Karpas-422 (cell line): ENCODE results near the gene RSAD1. TPM values are rescaled to one million over a fixed set of nuclear protein-coding genes. Genes with fewer than 3 reads are reported as not detected.

Experiments
- DNase-seq: peaks from one replicate; pipeline ENCODE4 v3.0.0-alpha.2; 2015
- H2AFZ ChIP-seq: fragments of 200-600 bp; sonication (generic); 2 replicates; pipeline ENCODE4 v1.6.1; 2014; ENCODE audit warnings: antibody characterized with exemption, low read length, mixed read lengths
- H3K27ac ChIP-seq: fragments of 200-600 bp; sonication (generic); 2 replicates; pipeline ENCODE4 v1.5.1; 2014; ENCODE audit warnings: mild to moderate bottlenecking, low read length, moderate library complexity
- H3K27me3 ChIP-seq: fragments of 200-600 bp; sonication (generic); 2 replicates; pipeline ENCODE4 v1.6.1; 2014; ENCODE audit warnings: low read length, mixed read lengths
- H3K36me3 ChIP-seq: fragments of 200-600 bp; sonication (generic); 2 replicates; pipeline ENCODE4 v1.6.1; 2014; ENCODE audit warnings: low read length, mixed read lengths; ENCODE audit not compliant: insufficient read depth
- H3K4me1 ChIP-seq: fragments of 200-600 bp; sonication (generic); 2 replicates; pipeline ENCODE4 v1.6.1; 2014; ENCODE audit warnings: mild to moderate bottlenecking, low read length, mixed read lengths
- H3K4me2 ChIP-seq: fragments of 200-600 bp; sonication (generic); 2 replicates; pipeline ENCODE4 v1.6.1; 2014; ENCODE audit warnings: low read length, low read depth, mild to moderate bottlenecking; ENCODE audit not compliant: poor library complexity, severe bottlenecking
- H3K4me3 ChIP-seq: fragments of 200-600 bp; sonication (generic); 2 replicates; pipeline ENCODE4 v1.5.1; 2014; ENCODE audit warnings: mild to moderate bottlenecking, antibody characterized with exemption, low read length, mixed read lengths
- H3K79me2 ChIP-seq: fragments of 200-600 bp; sonication (generic); 2 replicates; pipeline ENCODE4 v1.6.1; 2014; ENCODE audit warnings: mild to moderate bottlenecking, low read length, mixed read lengths
- H3K9ac ChIP-seq: fragments of 200-600 bp; sonication (generic); 2 replicates; pipeline ENCODE4 v1.6.0; 2014; ENCODE audit warnings: low read length
- H3K9me2 ChIP-seq: fragments of 200-600 bp; sonication (generic), shearing (Covaris generic); replicated peaks from 2 replicates; pipeline ENCODE4 v1.6.0; 2014; ENCODE audit warnings: mild to moderate bottlenecking, low read length, moderate library complexity; ENCODE audit not compliant: insufficient read depth
- H3K9me3 ChIP-seq: fragments of 300-700, 200-600 bp; sonication (generic); 2 replicates; pipeline ENCODE4 v1.6.1; 2014; ENCODE audit warnings: low read length, mixed read lengths
- H4K20me1 ChIP-seq: fragments of 200-600 bp; sonication (generic); 2 replicates; pipeline ENCODE4 v1.6.1; 2014; ENCODE audit warnings: mild to moderate bottlenecking, antibody characterized with exemption, low read length, low read depth; ENCODE audit not compliant: insufficient read depth
- total RNA-seq: library from RNA; depleted of rRNA; stranded (reverse); fragments of >200 nt; shearing (Covaris generic); gene quantifications from 2 replicates; pipeline ENCODE4 v1.2.3, GENCODE V29; 2014; ENCODE audit warnings: low replicate concordance; rRNA removed

RSAD1 gene
- 15.4 and 41.3 TPM in 2 replicates for total RNA-seq

DNA sequence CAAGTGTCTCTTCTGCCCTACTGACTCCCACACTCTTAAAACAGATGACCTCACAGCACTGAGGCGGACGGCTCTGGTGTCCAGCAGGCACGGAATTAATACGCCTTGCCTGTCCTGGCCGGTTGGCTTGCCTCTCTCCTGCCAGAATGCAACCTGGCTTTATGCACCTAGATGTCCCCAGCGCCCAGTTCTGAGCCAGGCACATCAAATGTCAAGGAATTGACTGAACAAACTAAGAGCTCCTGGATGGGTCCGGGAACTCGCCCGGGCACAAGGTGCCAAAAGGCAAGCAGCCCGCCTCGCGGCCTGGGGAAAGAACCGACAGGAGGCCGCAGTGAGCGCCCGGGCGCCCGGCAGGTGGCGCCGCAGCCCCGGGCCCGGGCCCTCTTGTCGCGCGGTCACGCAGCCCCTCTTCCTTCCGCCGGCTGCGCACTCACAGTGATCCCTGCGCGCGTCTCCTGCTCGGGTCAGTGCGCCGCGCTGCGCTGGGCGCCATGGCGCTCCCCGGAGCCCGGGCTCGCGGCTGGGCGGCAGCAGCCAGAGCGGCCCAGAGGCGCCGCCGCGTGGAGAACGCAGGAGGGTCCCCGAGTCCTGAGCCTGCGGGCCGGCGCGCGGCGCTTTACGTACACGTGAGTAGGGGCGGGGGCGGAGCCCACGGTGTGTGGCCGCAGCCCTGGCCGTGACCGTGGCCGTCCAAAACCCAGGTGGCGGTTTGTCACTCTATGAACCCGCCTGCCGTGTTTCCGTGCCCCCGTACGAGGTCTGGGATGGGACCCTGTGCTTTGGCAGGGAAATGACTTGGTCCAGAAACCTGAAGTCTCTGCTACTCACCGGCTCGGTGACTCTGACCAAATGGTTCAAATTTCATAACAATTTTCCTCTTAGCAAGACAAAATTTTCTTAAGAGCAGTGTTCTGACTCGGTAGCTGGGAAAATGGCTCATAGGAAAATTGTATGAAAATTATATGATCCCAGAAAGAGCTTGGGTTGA, at the start of gene RSAD1:
RSAD1 (plus strand) TSS at position 470 of the 991 bp plus-strand sequence; CDS start at position 495, 25 bp downstream.
- Histone ChIP-seq H3K27me3 (no peaks in the 10 kb centered on the region), H3K79me2 (peaks cover 20% of the 10 kb centered on the region), H3K9ac (peak within 1 kb of the TSS; percentile 83), H3K36me3 (peaks cover 9% of the 10 kb centered on the region; the same call in 1 of the 2 replicates), H3K4me2 (peak within 1 kb of the TSS; percentile 87), H3K27ac (peak within 1 kb of the TSS; percentile 77), H3K4me3 (peak within 1 kb of the TSS; percentile 84), H4K20me1 (no peaks in the 10 kb centered on the region), H2AFZ (peak within 1 kb of the TSS; percentile 78), H3K9me3 (no peaks in the 10 kb centered on the region), H3K4me1 (peaks cover 40% of the 10 kb centered on the region), H3K9me2 (no peaks in the 10 kb centered on the region)
- peak; percentile 96 for DNase-seq

DNA sequence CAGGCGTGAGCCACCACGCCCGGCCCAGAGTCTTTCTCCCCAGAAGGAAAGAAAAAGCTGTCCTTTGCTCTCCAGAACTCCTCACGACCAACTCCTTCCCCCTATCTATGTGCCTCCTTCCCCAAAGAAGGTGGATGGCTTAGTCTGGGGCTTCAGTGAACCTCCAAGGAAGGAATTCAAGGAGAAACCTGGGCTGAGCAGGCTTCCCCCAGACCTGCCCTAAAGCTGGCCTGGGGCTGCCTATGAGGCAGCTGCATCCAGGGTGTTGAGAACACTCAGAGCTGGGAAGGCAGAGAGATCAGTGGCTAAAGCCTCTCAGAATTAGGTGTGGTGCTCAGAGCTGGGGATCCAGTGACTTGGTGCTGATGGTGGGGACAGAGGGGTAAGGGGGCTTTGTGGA, 48.9 kb upstream of the RSAD1 start:
- no peak for DNase-seq
- Histone ChIP-seq H4K20me1 (no peaks in the 10 kb centered on the region), H3K36me3 (no peaks in the 10 kb centered on the region), H3K4me2 (no peak overlapping the region), H3K4me3 (no peak overlapping the region), H3K9ac (peak overlapping the region; percentile 16; the same call in 1 of the 2 replicates), H3K9me3 (no peaks in the 10 kb centered on the region), H3K27ac (no peak overlapping the region), H3K27me3 (no peaks in the 10 kb centered on the region), H3K9me2 (no peaks in the 10 kb centered on the region), H3K79me2 (peaks cover 45% of the 10 kb centered on the region), H2AFZ (no peak overlapping the region), H3K4me1 (peaks cover 40% of the 10 kb centered on the region)

DNA sequence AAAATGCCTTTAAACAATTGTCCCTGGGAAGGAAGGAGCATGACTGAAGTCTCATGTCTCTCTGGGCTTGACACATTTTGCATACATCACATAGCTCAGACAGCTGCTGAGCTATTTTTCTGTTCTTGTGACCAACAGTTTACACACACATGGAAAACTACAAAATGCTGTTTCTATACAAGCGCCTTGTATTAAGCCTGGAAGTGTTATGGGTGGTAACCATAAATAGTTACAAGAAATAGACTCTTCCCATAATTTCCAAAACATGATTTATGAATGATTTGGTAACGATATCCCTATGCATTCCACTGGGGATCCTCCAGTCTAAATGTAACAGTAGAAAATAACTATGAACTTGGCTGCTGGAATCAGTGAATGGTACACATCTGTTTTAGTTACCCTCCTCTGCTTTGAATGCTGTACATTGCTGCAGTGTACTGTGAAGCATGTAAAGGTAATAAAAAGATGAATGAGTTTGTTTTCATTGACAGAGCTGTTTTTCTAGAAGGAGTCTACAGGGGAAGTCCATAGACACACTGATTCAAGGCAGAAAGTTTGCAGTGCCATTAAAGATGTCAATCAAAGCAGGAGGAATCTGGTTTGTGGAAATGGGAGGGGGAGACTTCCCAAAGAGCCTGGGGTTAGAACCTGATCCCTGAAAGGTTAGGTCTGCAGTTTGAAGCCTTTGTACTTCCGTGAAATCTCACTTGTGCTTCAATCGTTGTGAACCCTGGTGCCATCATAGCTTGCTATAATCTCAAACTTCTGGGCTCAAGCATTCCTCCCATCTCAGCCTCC, 47.6 kb upstream of the RSAD1 start:
- Histone ChIP-seq H3K36me3 (no peaks in the 10 kb centered on the region), H2AFZ (no peak overlapping the region), H3K4me2 (no peak overlapping the region), H3K9ac (no peak overlapping the region), H3K4me3 (no peak overlapping the region), H3K79me2 (peaks cover 45% of the 10 kb centered on the region), H3K27ac (no peak overlapping the region), H4K20me1 (no peaks in the 10 kb centered on the region), H3K9me3 (no peaks in the 10 kb centered on the region), H3K4me1 (peaks cover 30% of the 10 kb centered on the region), H3K9me2 (no peaks in the 10 kb centered on the region), H3K27me3 (no peaks in the 10 kb centered on the region)
- no peak for DNase-seq

DNA sequence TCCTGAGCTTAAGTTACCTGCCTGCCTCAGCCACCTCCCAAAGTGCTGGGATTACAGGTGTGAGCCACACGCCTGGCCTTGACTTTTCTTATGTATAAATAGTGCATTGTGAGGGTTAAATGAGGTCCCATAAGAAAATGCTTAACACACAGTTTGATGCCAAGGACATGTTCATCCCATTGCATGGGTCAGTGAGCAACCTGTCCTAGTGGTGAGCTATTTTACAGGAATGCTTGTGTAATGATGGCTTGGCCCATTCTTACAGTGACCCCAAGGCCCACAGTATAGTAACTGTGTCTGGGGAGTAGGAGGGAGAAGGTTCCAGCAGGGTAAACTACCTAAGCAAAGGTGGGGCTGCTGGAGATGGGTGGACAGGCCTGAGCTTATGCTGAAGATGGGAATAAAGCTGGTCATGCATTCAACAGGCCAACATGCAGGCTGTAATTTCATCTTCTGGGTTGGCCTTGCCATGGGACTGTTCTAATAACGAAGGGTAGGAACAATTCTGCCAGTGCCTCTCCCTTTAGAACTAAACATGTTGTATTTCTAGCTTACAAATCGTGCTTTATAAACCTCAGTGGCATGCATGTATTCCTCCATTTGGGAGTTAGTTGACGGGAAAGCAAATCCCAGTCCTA, 46.4 kb upstream of the RSAD1 start:
- no peak overlapping the region for H3K27ac ChIP-seq
- H3K9me3 ChIP-seq: no peaks in the 10 kb centered on the region
- no peaks in the 10 kb centered on the region for H3K27me3 ChIP-seq
- no peak overlapping the region for H3K9ac ChIP-seq
- H4K20me1 ChIP-seq: no peaks in the 10 kb centered on the region
- no peaks in the 10 kb centered on the region for H3K9me2 ChIP-seq
- no peak for DNase-seq
- peaks cover 40% of the 10 kb centered on the region for H3K79me2 ChIP-seq
- H3K36me3 ChIP-seq: 0 out of 2 replicates have a peak, but pooled peaks cover 3% of the 10 kb centered on the region
- no peak overlapping the region for H3K4me3 ChIP-seq
- no peak overlapping the region for H2AFZ ChIP-seq
- no peak overlapping the region for H3K4me2 ChIP-seq
- H3K4me1 ChIP-seq: peaks cover 23% of the 10 kb centered on the region

DNA sequence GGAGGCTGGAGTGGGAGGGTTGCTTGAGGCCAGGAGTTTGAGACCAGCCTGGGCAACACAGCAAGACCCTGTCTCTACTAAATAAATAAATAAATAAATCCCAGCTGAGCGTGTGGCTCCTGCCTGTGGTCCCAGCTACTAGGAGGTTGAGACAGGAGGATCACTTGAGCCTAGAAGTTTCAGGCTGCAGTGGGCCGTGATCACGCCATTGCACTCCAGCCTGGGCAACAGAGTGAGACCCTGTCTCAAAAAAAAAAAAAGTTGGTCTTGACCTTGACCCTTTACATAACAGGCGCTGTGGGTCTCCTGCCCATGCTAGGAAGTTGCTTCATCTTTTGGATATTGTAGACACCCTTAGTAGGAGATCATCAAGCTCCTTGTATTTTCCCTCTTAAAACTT, 41.3 kb upstream of the RSAD1 start:
- no peak for DNase-seq
- H3K4me2 ChIP-seq: no peak overlapping the region

DNA sequence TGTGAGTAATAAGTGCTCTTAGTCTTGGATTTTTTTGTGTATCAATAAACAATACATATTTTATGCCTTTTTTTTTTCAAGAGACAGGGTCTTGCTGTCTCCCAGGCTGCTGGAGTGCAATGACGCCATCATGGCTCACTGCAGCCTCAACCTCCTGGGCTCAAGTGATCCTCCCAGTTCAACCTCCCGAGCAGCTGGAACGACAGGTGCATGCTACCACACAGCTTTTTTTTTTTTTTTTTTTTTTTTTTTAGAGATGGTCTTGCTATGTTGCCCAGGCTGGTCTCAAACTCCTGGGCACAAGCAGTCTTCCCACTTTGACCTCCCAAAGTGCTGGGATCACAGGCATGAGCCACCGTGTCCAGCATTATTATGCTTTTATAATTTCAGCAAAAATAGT, 39.7 kb upstream of the RSAD1 start:
- 0 out of 2 replicates have a peak, but pooled peaks cover 3% of the 10 kb centered on the region for H3K36me3 ChIP-seq
- no peak overlapping the region for H3K27ac ChIP-seq
- no peak for DNase-seq
- H3K79me2 ChIP-seq: peaks cover 31% of the 10 kb centered on the region
- H3K9me3 ChIP-seq: no peaks in the 10 kb centered on the region
- peaks cover 14% of the 10 kb centered on the region for H3K4me1 ChIP-seq
- no peaks in the 10 kb centered on the region for H3K27me3 ChIP-seq
- H4K20me1 ChIP-seq: no peaks in the 10 kb centered on the region
- no peak overlapping the region for H3K4me3 ChIP-seq
- no peak overlapping the region for H3K9ac ChIP-seq
- H3K9me2 ChIP-seq: no peaks in the 10 kb centered on the region
- no peak overlapping the region for H2AFZ ChIP-seq
- no peak overlapping the region for H3K4me2 ChIP-seq

More for the DNA sequence above, 41.3 kb upstream of the RSAD1 start:
- H3K27me3 ChIP-seq: no peaks in the 10 kb centered on the region
- no peak overlapping the region for H3K9ac ChIP-seq
- H3K4me1 ChIP-seq: no peaks in the 10 kb centered on the region
- no peak overlapping the region for H2AFZ ChIP-seq
- no peaks in the 10 kb centered on the region for H4K20me1 ChIP-seq
- no peak overlapping the region for H3K4me3 ChIP-seq
- peaks cover 28% of the 10 kb centered on the region for H3K79me2 ChIP-seq
- no peaks in the 10 kb centered on the region for H3K9me2 ChIP-seq
- H3K9me3 ChIP-seq: no peaks in the 10 kb centered on the region
- no peak overlapping the region for H3K27ac ChIP-seq
- 0 out of 2 replicates have a peak, but pooled peaks cover 3% of the 10 kb centered on the region for H3K36me3 ChIP-seq

DNA sequence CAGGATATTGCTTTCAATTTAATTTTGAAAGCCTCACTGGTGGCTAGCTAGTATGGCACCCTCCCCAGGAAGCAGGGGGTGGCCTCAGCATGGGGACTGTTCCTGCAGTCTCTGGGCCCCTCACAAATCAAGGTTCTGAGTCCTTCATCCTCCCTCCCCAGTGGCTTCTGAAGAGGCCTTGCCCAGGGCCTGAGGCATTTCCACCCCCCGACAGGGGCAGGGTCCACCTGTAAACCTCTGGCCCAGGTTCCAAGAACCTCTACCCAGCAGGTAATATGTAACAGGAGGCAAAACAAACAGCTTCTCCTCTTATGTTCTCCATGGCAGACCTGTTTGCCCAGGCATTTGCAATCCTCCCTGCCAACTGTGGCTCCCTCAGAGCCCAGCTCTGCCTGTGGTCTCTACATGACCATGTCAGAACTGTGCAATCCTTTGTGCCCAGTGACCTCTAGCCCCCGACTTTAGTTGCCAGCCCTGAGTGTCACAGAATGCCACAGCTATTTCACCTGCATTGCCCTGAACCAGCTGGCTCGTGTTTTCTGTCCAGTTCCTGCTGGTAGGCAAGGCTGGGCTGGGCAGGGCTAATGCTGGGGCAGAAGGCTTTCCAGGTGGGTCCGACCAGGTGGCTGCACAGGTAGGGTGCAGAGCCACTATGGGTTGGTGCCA, 38.4 kb upstream of the RSAD1 start:
- no peak overlapping the region for H2AFZ ChIP-seq
- no peaks in the 10 kb centered on the region for H3K9me3 ChIP-seq
- no peak overlapping the region for H3K27ac ChIP-seq
- DNase-seq: no peak
- H3K4me2 ChIP-seq: no peak overlapping the region
- H3K4me1 ChIP-seq: peaks cover 14% of the 10 kb centered on the region
- H4K20me1 ChIP-seq: no peaks in the 10 kb centered on the region
- H3K4me3 ChIP-seq: no peak overlapping the region
- no peaks in the 10 kb centered on the region for H3K27me3 ChIP-seq
- 0 out of 2 replicates have a peak, but pooled peaks cover 3% of the 10 kb centered on the region for H3K36me3 ChIP-seq
- H3K9me2 ChIP-seq: no peaks in the 10 kb centered on the region
- peaks cover 39% of the 10 kb centered on the region for H3K79me2 ChIP-seq
- H3K9ac ChIP-seq: no peak overlapping the region
